HepG2 (cell line): Measurements from ENCODE around the gene TOP2A. TPM values are rescaled to one million over a fixed set of nuclear protein-coding genes. Genes with fewer than 3 reads are reported as not detected.

Source experiments
- AHR ChIP-seq: IDR thresholded peaks from 2 replicates; pipeline ENCODE4 v1.6.1; 2018; ENCODE audit warnings: missing genetic modification reagents, missing compliant biosample characterization
- GFI1 ChIP-seq: sonication (generic); formaldehyde crosslinking; IDR thresholded peaks from 2 replicates; pipeline ENCODE4 v1.5.0; 2020; ENCODE audit warnings: missing genetic modification reagents, mild to moderate bottlenecking, borderline replicate concordance
- HOXA3 ChIP-seq: sonication (generic); formaldehyde crosslinking; IDR thresholded peaks from 2 replicates; pipeline ENCODE4 v1.5.0; 2020; ENCODE audit warnings: missing genetic modification reagents
- HOXA5 ChIP-seq: sonication (generic); formaldehyde crosslinking; IDR thresholded peaks from 2 replicates; pipeline ENCODE4 v1.4.0; 2020; ENCODE audit warnings: missing genetic modification reagents
- IKZF4 ChIP-seq: sonication (generic); formaldehyde crosslinking; IDR thresholded peaks from 2 replicates; pipeline ENCODE4 v1.5.1; 2020; ENCODE audit warnings: borderline replicate concordance, mild to moderate bottlenecking, low read depth, missing genetic modification reagents; ENCODE audit errors: not compliant biosample characterization
- IRX3 ChIP-seq: sonication (generic); formaldehyde crosslinking; IDR thresholded peaks from 2 replicates; pipeline ENCODE4 v1.8.1; 2023; ENCODE audit warnings: mild to moderate bottlenecking, low read depth, missing genetic modification reagents, borderline replicate concordance
- MTF2 ChIP-seq: sonication (generic); formaldehyde crosslinking; IDR thresholded peaks from 2 replicates; pipeline ENCODE4 v1.5.0; 2020; ENCODE audit warnings: missing genetic modification reagents, borderline replicate concordance
- RELA ChIP-seq: sonication (generic); formaldehyde crosslinking; IDR thresholded peaks from 2 replicates; pipeline ENCODE4 v1.4.0; 2020; ENCODE audit warnings: missing genetic modification reagents
- SIX4 ChIP-seq: sonication (generic); formaldehyde crosslinking; IDR thresholded peaks from 2 replicates; pipeline ENCODE4 v1.4.0; 2020; ENCODE audit warnings: missing genetic modification reagents
- SMAD1 ChIP-seq: sonication (generic); formaldehyde crosslinking; IDR thresholded peaks from 2 replicates; pipeline ENCODE4 v1.4.0; 2020; ENCODE audit warnings: missing genetic modification reagents, low read depth, mild to moderate bottlenecking, borderline replicate concordance
- TP53 ChIP-seq: sonication (generic); formaldehyde crosslinking; conservative IDR thresholded peaks from 2 replicates; pipeline ENCODE4 v1.4.0; 2020; ENCODE audit warnings: missing genetic modification reagents
- ZNF234 ChIP-seq: sonication (generic); formaldehyde crosslinking; conservative IDR thresholded peaks from 2 replicates; pipeline ENCODE4 v1.5.1; 2020; ENCODE audit warnings: mild to moderate bottlenecking, missing genetic modification reagents
- ZNF530 ChIP-seq: sonication (generic); formaldehyde crosslinking; IDR thresholded peaks from 2 replicates; pipeline ENCODE4 v1.5.0; 2020; ENCODE audit warnings: low read depth, mild to moderate bottlenecking, missing genetic modification reagents
- polyA plus RNA-seq, 8 experiments: library from polyadenylated mRNA; depleted of rRNA in 3 of 8; stranded (reverse) in 7 of 8; unstranded in 1 of 8; fragments of >200 nt; fragmentation: Illumina TruSeq in 4 of 8; extraction: Trizol in 4 of 8; gene quantifications; 2 replicates each; pipeline versions ENCODE4 v1.2.1 to v1.2.3, GENCODE V29; 2011 to 2016; ENCODE audit warnings: low read depth in 4 of 8, missing spikeins in 1 of 8, mixed read lengths in 1 of 8; ENCODE audit not compliant: insufficient read depth in 1 of 8
- total RNA-seq, 5 experiments: library from RNA; depleted of rRNA; stranded (reverse); fragments of >200 nt; fragmentation: Illumina TruSeq; extraction: Trizol; gene quantifications; 2 replicates each; pipeline ENCODE4 v1.2.3, GENCODE V29; 2016; ENCODE audit warnings: low read depth in 1 of 5
- TF ChIP-seq, protein P1 (sequence below), 2 experiments: fragments of 450-650 bp in 1 of 2; sonication (generic) in 1 of 2; formaldehyde crosslinking in 1 of 2; IDR thresholded peaks; 2 replicates each; pipeline versions ENCODE4 v1.6.1 to v1.8.0; 2016 to 2022; ENCODE audit warnings: antibody characterized with exemption in 1 of 2, mild to moderate bottlenecking in 1 of 2, missing genetic modification reagents in 1 of 2
- TF ChIP-seq, protein P2 (sequence below): sonication (generic); formaldehyde crosslinking; IDR thresholded peaks from 2 replicates; pipeline ENCODE4 v1.4.0; 2020; ENCODE audit warnings: missing genetic modification reagents
- TF ChIP-seq, protein P3 (sequence below): sonication (generic); formaldehyde crosslinking; IDR thresholded peaks from 2 replicates; pipeline ENCODE4 v1.4.0; 2020; ENCODE audit warnings: missing genetic modification reagents

Gene TOP2A
- total and polyA plus RNA-seq, 2 of the 13 experiments (the other 11 are each of a cell fraction or from before 2014, with no cell fraction given) = 108 to 327 TPM

DNA sequence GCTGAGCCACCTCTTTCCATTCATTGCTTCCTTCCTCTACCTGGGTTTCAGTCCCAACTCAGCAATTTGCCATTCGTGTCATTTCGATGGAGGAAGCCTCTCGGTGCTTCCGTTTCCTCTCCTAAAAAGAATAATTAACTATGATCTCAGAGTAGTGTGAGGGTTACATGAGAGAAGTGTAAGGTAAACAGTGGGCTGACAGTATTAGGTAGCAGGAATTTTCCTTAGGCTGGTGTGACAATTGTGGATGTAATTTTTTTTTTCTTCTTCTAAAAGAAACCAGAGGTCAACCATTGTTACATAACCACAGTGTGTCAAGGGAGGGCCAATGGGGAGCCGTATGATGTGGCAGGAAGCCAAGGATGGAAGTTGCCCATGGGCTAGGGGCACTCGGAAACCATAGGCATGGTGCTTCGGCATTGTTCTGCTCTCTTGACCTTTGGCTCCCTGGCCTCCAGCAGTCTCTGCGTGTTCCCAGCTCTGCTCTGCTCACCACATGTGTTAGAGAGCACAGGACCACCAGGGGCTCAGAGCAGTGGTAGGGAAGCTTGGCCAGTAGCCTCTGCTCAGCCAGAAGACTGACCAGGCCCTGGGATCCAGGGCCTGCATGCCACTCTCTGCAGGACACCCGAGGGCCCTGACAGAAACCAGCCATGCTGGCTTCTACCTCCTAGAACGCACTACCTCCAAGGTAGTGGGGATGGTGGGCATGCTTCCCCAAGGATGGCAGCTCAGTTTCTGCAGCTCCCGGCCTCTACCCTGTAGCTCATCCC is 2.0 kb upstream of the TOP2A start (continued):
- TF ChIP-seq, protein P1, sequence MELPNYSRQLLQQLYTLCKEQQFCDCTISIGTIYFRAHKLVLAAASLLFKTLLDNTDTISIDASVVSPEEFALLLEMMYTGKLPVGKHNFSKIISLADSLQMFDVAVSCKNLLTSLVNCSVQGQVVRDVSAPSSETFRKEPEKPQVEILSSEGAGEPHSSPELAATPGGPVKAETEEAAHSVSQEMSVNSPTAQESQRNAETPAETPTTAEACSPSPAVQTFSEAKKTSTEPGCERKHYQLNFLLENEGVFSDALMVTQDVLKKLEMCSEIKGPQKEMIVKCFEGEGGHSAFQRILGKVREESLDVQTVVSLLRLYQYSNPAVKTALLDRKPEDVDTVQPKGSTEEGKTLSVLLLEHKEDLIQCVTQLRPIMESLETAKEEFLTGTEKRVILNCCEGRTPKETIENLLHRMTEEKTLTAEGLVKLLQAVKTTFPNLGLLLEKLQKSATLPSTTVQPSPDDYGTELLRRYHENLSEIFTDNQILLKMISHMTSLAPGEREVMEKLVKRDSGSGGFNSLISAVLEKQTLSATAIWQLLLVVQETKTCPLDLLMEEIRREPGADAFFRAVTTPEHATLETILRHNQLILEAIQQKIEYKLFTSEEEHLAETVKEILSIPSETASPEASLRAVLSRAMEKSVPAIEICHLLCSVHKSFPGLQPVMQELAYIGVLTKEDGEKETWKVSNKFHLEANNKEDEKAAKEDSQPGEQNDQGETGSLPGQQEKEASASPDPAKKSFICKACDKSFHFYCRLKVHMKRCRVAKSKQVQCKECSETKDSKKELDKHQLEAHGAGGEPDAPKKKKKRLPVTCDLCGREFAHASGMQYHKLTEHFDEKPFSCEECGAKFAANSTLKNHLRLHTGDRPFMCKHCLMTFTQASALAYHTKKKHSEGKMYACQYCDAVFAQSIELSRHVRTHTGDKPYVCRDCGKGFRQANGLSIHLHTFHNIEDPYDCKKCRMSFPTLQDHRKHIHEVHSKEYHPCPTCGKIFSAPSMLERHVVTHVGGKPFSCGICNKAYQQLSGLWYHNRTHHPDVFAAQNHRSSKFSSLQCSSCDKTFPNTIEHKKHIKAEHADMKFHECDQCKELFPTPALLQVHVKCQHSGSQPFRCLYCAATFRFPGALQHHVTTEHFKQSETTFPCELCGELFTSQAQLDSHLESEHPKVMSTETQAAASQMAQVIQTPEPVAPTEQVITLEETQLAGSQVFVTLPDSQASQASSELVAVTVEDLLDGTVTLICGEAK (IDR thresholded peaks at IDR 0.05) = no peak
- TF ChIP-seq, protein P1 (CRISPR knock-in tag; IDR thresholded peaks at IDR 0.05) = peak; percentile 90
- no peak for TF ChIP-seq HOXA5
- TF ChIP-seq MTF2 (CRISPR knock-in tag) = no peak
- TF ChIP-seq, protein P2, sequence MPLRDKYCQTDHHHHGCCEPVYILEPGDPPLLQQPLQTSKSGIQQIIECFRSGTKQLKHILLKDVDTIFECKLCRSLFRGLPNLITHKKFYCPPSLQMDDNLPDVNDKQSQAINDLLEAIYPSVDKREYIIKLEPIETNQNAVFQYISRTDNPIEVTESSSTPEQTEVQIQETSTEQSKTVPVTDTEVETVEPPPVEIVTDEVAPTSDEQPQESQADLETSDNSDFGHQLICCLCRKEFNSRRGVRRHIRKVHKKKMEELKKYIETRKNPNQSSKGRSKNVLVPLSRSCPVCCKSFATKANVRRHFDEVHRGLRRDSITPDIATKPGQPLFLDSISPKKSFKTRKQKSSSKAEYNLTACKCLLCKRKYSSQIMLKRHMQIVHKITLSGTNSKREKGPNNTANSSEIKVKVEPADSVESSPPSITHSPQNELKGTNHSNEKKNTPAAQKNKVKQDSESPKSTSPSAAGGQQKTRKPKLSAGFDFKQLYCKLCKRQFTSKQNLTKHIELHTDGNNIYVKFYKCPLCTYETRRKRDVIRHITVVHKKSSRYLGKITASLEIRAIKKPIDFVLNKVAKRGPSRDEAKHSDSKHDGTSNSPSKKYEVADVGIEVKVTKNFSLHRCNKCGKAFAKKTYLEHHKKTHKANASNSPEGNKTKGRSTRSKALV (CRISPR knock-in tag) = no peak
- no peak for TF ChIP-seq IRX3
- no peak for TF ChIP-seq AHR
- TF ChIP-seq, protein P3, sequence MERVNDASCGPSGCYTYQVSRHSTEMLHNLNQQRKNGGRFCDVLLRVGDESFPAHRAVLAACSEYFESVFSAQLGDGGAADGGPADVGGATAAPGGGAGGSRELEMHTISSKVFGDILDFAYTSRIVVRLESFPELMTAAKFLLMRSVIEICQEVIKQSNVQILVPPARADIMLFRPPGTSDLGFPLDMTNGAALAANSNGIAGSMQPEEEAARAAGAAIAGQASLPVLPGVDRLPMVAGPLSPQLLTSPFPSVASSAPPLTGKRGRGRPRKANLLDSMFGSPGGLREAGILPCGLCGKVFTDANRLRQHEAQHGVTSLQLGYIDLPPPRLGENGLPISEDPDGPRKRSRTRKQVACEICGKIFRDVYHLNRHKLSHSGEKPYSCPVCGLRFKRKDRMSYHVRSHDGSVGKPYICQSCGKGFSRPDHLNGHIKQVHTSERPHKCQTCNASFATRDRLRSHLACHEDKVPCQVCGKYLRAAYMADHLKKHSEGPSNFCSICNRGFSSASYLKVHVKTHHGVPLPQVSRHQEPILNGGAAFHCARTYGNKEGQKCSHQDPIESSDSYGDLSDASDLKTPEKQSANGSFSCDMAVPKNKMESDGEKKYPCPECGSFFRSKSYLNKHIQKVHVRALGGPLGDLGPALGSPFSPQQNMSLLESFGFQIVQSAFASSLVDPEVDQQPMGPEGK = peak; percentile 89
- TF ChIP-seq SMAD1 = no peak
- TF ChIP-seq IKZF4 = peak; percentile 56
- peak; percentile 52 for TF ChIP-seq SIX4 (CRISPR knock-in tag)
- no peak for TF ChIP-seq ZNF530 (CRISPR knock-in tag)
- TF ChIP-seq GFI1 (CRISPR knock-in tag) = peak; percentile 6; the same call in 1 of the 2 replicates
- TF ChIP-seq ZNF234 (CRISPR knock-in tag) = no peak
- peak; percentile 89 for TF ChIP-seq HOXA3
- no peak for TF ChIP-seq TP53 (CRISPR knock-in tag)
- no peak for TF ChIP-seq RELA
